ENCODE measurements around the gene ERC2. TPM values are rescaled to one million over a fixed set of nuclear protein-coding genes. Genes with fewer than 3 reads are reported as not detected.

ERC2 gene
- total and polyA plus RNA-seq, 2 of the 8 experiments (the other 6 are each of a cell fraction or from before 2014, with no cell fraction given), result 16.4 to 22.8 TPM

- DNase-seq (ENCODE audit: low read depth in 1 of 2, low spot score in 2 of 2) (no peak), FAIRE-seq (peak; percentile 39)
- H3K27ac ChIP-seq (ENCODE audit: low read depth, low read length), result no peak overlapping the region
- no peak overlapping the region for H2BK12ac ChIP-seq (ENCODE audit: low read depth, low read length)
- H4K8ac ChIP-seq (ENCODE audit: extremely low read depth, insufficient read depth, low read length), result no peak overlapping the region
- H2AK5ac ChIP-seq (ENCODE audit: low read depth, low read length), result no peak overlapping the region
- H3K18ac ChIP-seq (ENCODE audit: extremely low read depth, low read length), result no peak overlapping the region; the same call in 1 of the 2 replicates
- no peak overlapping the region for H2AFZ ChIP-seq (ENCODE audit: low read length)
- H2BK120ac ChIP-seq (replicated peaks; ENCODE audit: low read depth, low read length), result no peak overlapping the region
- H3K4me2 ChIP-seq (ENCODE audit: insufficient read depth in 1 of 2, low read depth in 2 of 2, low read length in 2 of 2), result peak overlapping the region; percentile 8 to 12; a peak in 2 of 4 replicates
- no peak overlapping the region for H4K91ac ChIP-seq (replicated peaks; ENCODE audit: insufficient read length, low read length)
- H3K27me3 ChIP-seq (replicated peaks in 1 of 4; ENCODE audit: control insufficient read depth in 3 of 4, extremely low read depth in 1 of 4, insufficient read depth in 3 of 4, low read length in 3 of 4), result no peaks in the 10 kb centered on the region
- no peak overlapping the region for H3K23ac ChIP-seq (ENCODE audit: insufficient read length)
- no peak overlapping the region for H3K4ac ChIP-seq (replicated peaks; ENCODE audit: insufficient read length, low read depth, low read length)
- H3K79me1 ChIP-seq (ENCODE audit: low read depth, low read length), result no peaks in the 10 kb centered on the region
- WGBS, 2 experiments (ENCODE audit: extremely low coverage in 1 of 2, insufficient coverage in 1 of 2, insufficient read length in 1 of 2, insufficient replicate concordance in 2 of 2, low coverage in 1 of 2, low lambda C conversion rate in 2 of 2, missing lambda C conversion rate in 1 of 2), result 76% methylated on average over 7 of the region's 7 CpGs; no CpG with 5 or more reads in 1 of the 2 experiments
- H3K4me1 ChIP-seq (replicated peaks in 1 of 4; ENCODE audit: control insufficient read depth in 3 of 4, insufficient read depth in 4 of 4, low read length in 3 of 4), result peaks cover 6 to 22% (median 17%) of the 10 kb centered on the region in 4 experiments
- H4K5ac ChIP-seq (ENCODE audit: insufficient read length, low read depth, low read length), result no peak overlapping the region
- no peak overlapping the region for H2BK15ac ChIP-seq (ENCODE audit: low read length)
- no peaks in the 10 kb centered on the region for H3K36me3 ChIP-seq (ENCODE audit: control insufficient read depth in 2 of 4, insufficient read depth in 4 of 4, low read length in 3 of 4)
- H2BK20ac ChIP-seq (ENCODE audit: low read length), result no peak overlapping the region
- no peak overlapping the region for H2BK5ac ChIP-seq (ENCODE audit: low read depth, low read length)
- H3K9ac ChIP-seq (replicated peaks in 1 of 4; ENCODE audit: extremely low read depth in 1 of 4, low read depth in 3 of 4, low read length in 3 of 4), result no peak overlapping the region
- H3K9me3 ChIP-seq (ENCODE audit: insufficient read depth in 2 of 2, low read depth in 1 of 2, low read length in 1 of 2), result no peaks in the 10 kb centered on the region
- H3K4me3 ChIP-seq (ENCODE audit: extremely low read depth in 1 of 4, insufficient read depth in 2 of 4, low read depth in 3 of 4, low read length in 4 of 4), result no peak overlapping the region
- ChIA-PET CTCF (ENCODE audit: partially characterized antibody) (interaction anchor here (0.6 to 1.1 kb wide), 4 partner anchors 9 to 209 kb away, joined by 3 read pairs; no protein-coding TSS in a partner anchor), POLR2A (ENCODE audit: partially characterized antibody) (interaction anchor here (0.6 kb wide), 1 partner anchor 9 kb away, joined by 3 read pairs; no protein-coding TSS in a partner anchor)
- no peak overlapping the region for H3K56ac ChIP-seq (replicated peaks; ENCODE audit: insufficient read length, low read depth, low read length)
- H3K23me2 ChIP-seq (ENCODE audit: low read depth, low read length), result no peaks in the 10 kb centered on the region
- H3K79me2 ChIP-seq (ENCODE audit: control insufficient read depth in 1 of 2, insufficient read depth in 2 of 2, low read length in 2 of 2), result no peaks in the 10 kb centered on the region
- no peak overlapping the region for H3K14ac ChIP-seq (ENCODE audit: insufficient read length)
- H4K20me1 ChIP-seq (replicated peaks in 1 of 2; ENCODE audit: control insufficient read depth in 1 of 2, insufficient read depth in 2 of 2, low read length in 2 of 2), result no peaks in the 10 kb centered on the region
Observed at GRCh38 chr3:55511895-55512570, 956.2 kb downstream of the ERC2 start.

Data from H1 (cell line).